Pulmonary artery endothelial cell (primary cell): ENCODE data around the gene ADO. TPM values are rescaled to one million over a fixed set of nuclear protein-coding genes. Genes with fewer than 3 reads are reported as not detected.
"Not testable (repeated sequence)": the region's sequence is repeated elsewhere in the genome, so short reads cannot be mapped to it uniquely, and the experiment has no call there.

ENCODE experiments used
- DNase-seq: peaks from one replicate; pipeline ENCODE4 v3.0.0-alpha.2; 2011; ENCODE audit warnings: low read depth, low spot score
- total RNA-seq: library from RNA; depleted of rRNA; stranded (reverse); fragments of >200 nt; gene quantifications from 2 replicates; pipeline ENCODE4 v1.2.3, GENCODE V29; 2014

Gene ADO
- total RNA-seq, result 16.6 and 17.7 TPM in 2 replicates

- peak; percentile 49 for DNase-seq
These were observed at the start of gene ADO for GRCh38 chr10:62804356-62805230. TSS of gene ADO (plus strand) at chr10:62804720. CDS start at chr10:62805060, 340 bp downstream.

GRCh38 chr10:62754963-62755362, 49.6 kb upstream of the ADO start:
- DNase-seq, result no peak

GRCh38 chr10:62755662-62756653, 48.6 kb upstream of the ADO start:
- no peak for DNase-seq

GRCh38 chr10:62759599-62760175, 44.8 kb upstream of the ADO start:
- DNase-seq, result no peak

GRCh38 chr10:62760401-62760800, 44.1 kb upstream of the ADO start:
- peak; percentile 24 for DNase-seq

GRCh38 chr10:62761115-62761514, 43.4 kb upstream of the ADO start:
- no peak for DNase-seq

GRCh38 chr10:62763155-62763554, 41.4 kb upstream of the ADO start:
- DNase-seq, result no peak

- DNase-seq, result no peak
These were observed 40.5 kb upstream of the ADO start for GRCh38 chr10:62764011-62764410.

GRCh38 chr10:62765726-62766125, 38.8 kb upstream of the ADO start:
- DNase-seq, result no peak

GRCh38 chr10:62766386-62766785, 38.1 kb upstream of the ADO start:
- DNase-seq, result no peak

- DNase-seq, result no peak
These were observed 34.8 kb upstream of the ADO start for GRCh38 chr10:62769574-62770242.

- no peak for DNase-seq
These were observed 32.1 kb upstream of the ADO start for GRCh38 chr10:62772186-62772974.

- DNase-seq, result no peak
These were observed 26.4 kb upstream of the ADO start for GRCh38 chr10:62778125-62778524.

GRCh38 chr10:62779487-62780248, 24.9 kb upstream of the ADO start:
- no peak for DNase-seq

- not testable (repeated sequence) for DNase-seq
These were observed 20.0 kb upstream of the ADO start for GRCh38 chr10:62784537-62784936.

- not testable (repeated sequence) for DNase-seq
These were observed 16.2 kb upstream of the ADO start for GRCh38 chr10:62788285-62788684.

- no peak for DNase-seq
These were observed 15.6 kb upstream of the ADO start for GRCh38 chr10:62788861-62789467.

GRCh38 chr10:62790019-62790555, 14.4 kb upstream of the ADO start:
- no peak for DNase-seq

GRCh38 chr10:62790571-62790970, 13.9 kb upstream of the ADO start:
- no peak for DNase-seq
